ENCODE data around the gene ZNF827.

ZNF827 gene, protein sequence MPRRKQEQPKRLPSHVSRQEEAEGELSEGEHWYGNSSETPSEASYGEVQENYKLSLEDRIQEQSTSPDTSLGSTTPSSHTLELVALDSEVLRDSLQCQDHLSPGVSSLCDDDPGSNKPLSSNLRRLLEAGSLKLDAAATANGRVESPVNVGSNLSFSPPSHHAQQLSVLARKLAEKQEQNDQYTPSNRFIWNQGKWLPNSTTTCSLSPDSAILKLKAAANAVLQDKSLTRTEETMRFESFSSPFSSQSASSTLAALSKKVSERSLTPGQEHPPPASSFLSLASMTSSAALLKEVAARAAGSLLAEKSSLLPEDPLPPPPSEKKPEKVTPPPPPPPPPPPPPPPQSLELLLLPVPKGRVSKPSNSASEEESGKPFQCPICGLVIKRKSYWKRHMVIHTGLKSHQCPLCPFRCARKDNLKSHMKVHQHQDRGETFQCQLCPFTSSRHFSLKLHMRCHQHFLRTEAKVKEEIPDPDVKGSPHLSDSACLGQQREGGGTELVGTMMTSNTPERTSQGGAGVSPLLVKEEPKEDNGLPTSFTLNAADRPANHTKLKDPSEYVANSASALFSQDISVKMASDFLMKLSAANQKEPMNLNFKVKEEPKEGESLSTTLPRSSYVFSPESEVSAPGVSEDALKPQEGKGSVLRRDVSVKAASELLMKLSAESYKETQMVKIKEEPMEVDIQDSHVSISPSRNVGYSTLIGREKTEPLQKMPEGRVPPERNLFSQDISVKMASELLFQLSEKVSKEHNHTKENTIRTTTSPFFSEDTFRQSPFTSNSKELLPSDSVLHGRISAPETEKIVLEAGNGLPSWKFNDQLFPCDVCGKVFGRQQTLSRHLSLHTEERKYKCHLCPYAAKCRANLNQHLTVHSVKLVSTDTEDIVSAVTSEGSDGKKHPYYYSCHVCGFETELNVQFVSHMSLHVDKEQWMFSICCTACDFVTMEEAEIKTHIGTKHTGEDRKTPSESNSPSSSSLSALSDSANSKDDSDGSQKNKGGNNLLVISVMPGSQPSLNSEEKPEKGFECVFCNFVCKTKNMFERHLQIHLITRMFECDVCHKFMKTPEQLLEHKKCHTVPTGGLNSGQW

DNA sequence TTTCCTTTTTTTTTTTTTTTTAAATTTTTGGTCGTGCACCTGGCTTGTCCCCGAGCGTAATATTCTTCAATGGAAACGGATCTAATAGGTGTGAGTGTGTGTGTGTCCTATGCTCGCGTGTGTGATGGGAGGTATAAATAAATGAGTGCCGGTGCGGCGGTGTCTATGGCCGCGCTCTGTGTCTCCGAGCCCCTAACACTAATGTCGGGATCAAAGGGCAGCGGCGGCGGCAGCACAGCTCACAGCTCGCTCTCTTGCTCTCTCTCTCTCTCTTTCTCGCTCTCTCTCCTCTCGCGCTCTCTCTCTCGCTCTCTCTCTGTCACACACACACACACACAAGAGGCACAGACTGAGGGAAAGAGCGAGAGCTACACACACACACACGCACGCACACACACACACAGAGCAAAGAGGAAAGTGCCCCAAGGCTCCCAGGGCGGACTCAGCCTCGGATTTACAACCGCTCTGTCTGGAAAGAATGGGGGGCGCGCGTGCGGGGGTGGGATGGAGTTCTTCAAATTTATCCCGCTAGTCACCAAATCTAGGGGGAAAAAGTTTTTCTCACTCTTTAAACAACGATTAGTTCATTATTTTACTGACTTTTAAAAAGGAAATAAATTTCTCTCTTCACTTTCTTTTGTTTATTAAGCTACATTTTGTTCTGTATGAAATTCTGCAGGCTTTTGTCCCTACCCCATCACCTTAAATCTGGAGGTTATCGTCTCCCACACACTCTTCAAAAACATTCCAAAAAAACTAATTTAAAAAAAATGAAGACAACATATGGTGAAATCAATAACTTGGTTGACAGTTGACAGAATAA lies at the start of gene ZNF827:
Gene ZNF827 (minus strand): TSS at position 206 of the 823 bp plus-strand sequence. CDS start 416 bp downstream, outside the sequence.
- peak; percentile 51 for DNase-seq

DNA sequence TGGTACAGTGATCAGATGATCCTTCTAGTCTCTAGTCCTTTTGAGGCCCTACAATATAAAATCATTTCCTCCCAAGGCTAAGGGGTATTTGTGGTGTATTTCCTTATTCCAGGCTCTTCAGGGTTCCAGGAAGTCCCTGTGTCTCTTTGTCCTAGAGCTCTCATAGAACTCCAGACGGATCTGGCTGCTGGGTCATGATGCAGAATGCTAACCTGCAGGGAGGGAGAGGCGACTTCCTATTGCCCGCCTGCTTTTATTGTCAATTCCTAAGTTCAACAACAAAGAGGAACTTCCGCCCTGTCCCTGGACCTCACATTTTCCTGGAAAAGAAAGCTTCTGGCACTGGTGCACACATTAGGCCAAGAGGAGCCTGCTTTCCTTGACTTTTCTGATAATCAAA lies 45.9 kb upstream of the ZNF827 start:
- DNase-seq, result no peak

GRCh38 chr4:145982791-145983190 lies 44.2 kb upstream of the ZNF827 start:
- no peak for DNase-seq

DNA sequence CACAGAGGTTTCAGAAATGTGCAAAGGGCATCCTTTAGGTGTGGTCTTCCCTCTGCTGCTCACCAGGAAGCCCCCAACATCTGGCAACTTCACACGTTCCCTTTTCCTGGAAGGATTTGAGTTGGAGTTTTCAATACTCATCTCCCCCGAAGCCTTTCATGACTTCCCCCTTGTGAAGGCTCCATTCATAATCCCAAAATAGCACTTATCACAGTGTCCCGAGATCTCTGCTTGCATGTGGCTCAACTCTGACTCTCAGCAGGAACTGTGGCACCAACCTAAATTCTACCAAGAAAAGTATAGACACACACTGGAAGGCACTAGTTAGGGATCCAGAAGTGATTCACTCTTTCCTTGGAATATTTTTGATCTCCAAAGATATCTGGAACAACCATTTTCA lies 40.5 kb upstream of the ZNF827 start:
- DNase-seq, result no peak

DNA sequence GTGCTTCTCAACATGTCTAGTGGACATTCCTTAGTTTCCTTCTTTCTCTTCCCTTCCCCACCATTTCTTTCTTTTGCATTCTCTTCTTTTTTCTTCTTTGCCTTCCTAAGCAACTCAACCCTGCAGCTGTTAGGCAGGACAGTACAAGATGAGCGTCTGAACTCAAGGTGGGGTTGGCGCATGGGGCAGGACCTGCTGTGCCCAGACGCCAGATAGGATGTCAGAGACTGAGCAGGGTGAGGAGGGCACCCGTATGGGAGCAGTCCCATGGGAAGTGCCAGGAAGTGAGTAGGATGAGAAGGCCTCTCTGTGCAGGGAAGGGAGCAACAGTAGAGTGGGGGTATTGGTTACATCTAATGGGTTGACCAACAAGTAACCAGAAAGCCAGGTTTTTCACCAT lies 38.1 kb upstream of the ZNF827 start:
- no peak for DNase-seq

DNA sequence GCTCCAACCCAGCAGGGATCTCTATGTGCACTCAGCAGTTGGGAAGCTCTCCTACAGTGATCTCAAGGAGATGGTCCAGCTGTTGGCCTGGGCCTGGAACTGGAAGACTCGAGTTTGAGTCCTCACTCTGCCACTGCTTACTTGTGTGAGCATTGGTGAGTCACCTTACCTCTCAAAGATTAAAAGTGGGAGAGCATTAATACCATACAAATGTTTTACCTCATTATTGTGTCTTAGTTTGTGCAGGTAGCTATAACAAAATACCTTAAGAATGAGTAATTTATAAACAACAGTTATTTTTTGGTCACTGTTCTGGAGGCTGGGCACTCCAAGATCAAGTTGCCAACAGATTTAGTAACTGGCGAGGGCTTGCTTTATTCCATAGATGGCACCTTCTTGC lies 21.4 kb upstream of the ZNF827 start:
- no peak for DNase-seq

- DNase-seq, result no peak
Observed at GRCh38 chr4:145957302-145957701, 18.7 kb upstream of the ZNF827 start.

- no peak for DNase-seq
Observed at GRCh38 chr4:145956288-145956890, 17.8 kb upstream of the ZNF827 start.

GRCh38 chr4:145954924-145955339 lies 16.3 kb upstream of the ZNF827 start:
- no peak for DNase-seq

- DNase-seq, result no peak
Observed at GRCh38 chr4:145951931-145952330, 13.3 kb upstream of the ZNF827 start.

GRCh38 chr4:145945431-145946155 lies 7.0 kb upstream of the ZNF827 start:
- DNase-seq, result no peak

DNA sequence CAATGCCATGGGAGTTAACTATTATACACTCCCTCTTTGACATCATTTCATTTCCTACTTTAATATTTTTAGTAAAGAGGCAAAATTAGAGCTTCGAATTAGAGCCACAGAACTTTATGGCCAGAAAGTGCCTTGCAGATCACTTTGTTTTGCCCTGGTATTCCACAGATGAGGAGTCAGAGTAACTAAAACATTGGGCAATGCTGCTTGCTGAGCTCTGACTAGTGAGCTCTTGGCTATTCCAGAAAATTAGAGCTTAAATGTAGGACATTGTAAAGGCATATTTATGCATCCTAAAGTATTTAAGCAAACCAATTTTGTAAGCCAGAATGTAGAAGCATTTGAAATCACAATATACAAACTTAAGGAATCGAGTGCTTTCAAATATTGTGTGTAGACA lies 6.3 kb upstream of the ZNF827 start:
- DNase-seq, result no peak

DNA sequence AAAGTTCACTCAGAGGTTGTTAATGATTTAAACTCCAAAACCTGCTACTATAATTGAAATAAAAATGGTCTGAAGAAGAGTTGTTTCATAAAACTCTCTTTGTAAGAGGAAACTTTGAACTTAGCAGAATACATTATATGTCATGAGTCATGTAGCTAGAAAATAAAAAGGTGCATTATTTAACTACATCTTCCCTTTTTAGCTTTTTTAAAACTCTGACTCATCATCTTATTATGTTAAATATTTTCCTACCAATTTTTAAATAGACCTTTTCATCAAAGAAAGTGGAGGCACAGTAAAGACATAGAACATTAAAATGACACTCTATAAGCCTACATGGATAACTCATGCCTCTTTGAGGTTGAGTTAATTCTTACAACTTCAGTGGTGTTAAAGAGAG lies 1.2 kb upstream of the ZNF827 start:
- no peak for DNase-seq

DNA sequence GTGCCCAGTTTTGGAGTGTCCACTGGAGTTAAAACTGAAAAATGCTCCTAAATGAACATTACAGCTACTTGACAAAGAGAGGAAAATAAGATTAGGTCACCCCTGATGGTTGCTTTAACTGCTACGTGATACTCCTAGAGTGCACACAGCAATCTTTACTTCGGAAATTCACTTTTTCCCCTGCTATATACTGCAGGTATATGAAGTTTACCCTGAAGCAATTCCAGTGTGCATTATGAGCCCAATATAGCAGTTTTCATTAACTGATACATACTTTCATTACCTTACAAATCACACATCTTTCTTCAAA lies 773 bp upstream of the ZNF827 start:
- no peak for DNase-seq

DNA sequence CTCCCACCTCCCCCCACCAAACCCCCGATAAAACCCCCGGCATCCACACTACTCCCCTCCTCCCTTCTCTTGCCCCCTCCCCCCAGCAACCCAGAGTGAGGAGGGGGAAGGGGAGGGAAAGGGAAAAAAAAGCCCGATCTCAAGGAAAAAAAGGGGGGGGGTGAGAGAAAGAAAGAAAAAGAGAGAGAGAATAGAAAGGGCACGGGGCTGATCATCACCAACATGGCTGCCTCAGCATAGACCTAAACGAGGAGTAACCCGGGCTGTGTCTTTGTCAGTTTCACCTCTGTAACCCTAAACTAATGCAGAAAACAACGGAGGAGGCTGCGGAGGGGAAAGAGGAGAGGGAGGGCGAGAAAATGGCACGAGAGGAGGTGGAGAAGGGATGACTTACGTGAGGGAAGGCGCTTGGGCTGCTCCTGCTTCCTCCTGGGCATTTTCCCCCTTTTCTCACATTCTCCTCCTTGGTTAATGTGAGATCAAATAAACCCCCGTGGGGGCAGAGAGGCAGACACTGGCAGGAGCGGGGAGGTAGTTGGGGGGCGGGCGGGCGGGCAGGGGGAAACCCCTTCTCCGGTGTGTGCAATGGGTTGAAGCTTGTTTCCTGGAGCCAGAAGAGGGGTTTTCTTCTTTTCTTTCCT lies 532 bp downstream of the ZNF827 start:
- peak; percentile 42 for DNase-seq

DNA sequence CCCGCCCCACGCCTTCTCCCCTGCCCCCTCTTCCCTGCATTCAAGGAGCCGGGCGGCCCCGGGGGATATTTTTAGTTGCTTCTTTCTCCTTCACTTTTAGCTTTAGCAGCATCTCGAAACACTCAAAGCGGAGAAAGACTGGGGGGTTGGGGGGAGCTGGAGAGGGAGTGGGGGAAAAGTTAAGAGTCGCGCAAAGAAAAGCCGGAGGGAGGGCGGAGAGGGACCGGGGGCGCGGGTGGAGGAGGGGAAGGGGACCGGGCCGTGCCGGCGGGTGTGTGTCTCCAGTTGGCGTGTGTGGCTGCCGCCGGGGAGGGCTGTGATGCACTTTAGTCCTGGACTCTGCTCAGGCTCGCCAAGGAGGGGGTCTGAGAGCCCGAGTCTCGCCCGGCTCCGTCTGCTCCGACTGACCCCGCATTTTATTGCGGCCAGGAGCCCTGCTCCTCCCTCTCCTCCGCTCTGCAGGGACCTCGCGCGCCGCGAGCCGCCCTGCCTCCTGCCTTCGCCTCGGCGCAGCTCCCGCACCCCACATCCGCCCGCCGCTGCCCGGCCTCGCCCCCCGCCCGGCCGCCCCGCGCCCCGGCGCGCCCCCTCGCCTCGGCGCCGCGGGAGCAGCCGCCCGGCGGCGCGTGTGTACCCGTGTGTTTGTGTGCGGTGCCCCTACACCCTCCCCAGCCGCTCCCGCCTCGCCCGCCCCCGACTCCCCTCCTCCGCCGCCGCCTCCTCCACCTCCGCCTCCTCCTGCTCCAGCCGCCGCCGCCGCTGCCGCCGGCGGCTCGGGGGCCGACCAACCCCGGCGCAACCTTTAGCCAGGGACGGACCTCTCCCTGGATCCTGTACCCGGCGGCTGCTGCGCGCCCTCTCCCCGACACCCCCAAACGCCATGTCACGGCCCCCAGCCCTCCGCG lies 1.4 kb downstream of the ZNF827 start:
- DNase-seq, result peak; percentile 59

GRCh38 chr4:145936142-145936996 lies 2.3 kb downstream of the ZNF827 start:
- DNase-seq, result peak; percentile 54

- DNase-seq, result no peak
Observed at GRCh38 chr4:145935253-145936141, 3.1 kb downstream of the ZNF827 start.
